ENCODE results near the gene SCARF2.
"Not testable (repeated sequence)": the region's sequence is repeated elsewhere in the genome, so short reads cannot be mapped to it uniquely, and the experiment has no call there.

Gene SCARF2

GRCh38 chr22:20479612-20480196 is 42.1 kb upstream of the SCARF2 start:
- Mint-ChIP-seq H3K36me3 (ENCODE audit: low read depth) (peaks cover 33% of the 10 kb centered on the region), H3K4me1 (no peaks in the 10 kb centered on the region), H3K27me3 (ENCODE audit: low read depth) (no peaks in the 10 kb centered on the region), H3K9me3 (peaks cover 8% of the 10 kb centered on the region), H3K4me3 (no peak overlapping the region), H3K27ac (no peak overlapping the region)
- no peak for TF ChIP-seq CTCF (IDR thresholded peaks at IDR 0.05; ENCODE audit: unreplicated experiment in 3 of 3)

GRCh38 chr22:20478059-20478458 is 40.4 kb upstream of the SCARF2 start:
- not testable (repeated sequence) for H3K27ac Mint-ChIP-seq; H3K9me3 Mint-ChIP-seq; H3K4me3 Mint-ChIP-seq; H3K27me3 Mint-ChIP-seq (ENCODE audit: low read depth); H3K4me1 Mint-ChIP-seq
- peaks cover 25% of the 10 kb centered on the region for H3K36me3 Mint-ChIP-seq (ENCODE audit: low read depth)

DNA sequence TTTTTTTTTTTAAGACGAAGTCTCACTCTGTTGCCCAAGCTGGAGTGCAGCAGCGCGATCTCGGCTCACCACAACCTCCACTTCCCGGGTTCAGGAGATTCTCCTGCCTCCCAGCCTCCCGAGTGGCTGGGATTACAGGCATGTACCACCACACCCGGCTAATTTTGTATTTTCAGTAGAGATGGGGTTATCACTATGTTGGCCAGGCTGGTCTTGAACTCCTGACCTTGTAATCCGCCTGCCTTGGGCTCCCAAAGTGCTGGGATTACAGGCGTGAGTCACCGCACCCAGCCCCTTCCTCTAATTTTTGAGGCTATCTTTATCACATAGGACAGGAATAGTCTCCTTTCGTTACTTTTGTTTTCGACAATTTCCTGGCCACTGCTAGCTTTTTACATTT is 37.9 kb upstream of the SCARF2 start:
- not testable (repeated sequence) for H3K4me3 Mint-ChIP-seq; H3K27me3 Mint-ChIP-seq (ENCODE audit: low read depth); H3K4me1 Mint-ChIP-seq; H3K9me3 Mint-ChIP-seq; H3K27ac Mint-ChIP-seq
- peaks cover 34% of the 10 kb centered on the region for H3K36me3 Mint-ChIP-seq (ENCODE audit: low read depth)

GRCh38 chr22:20475115-20475436 is 37.5 kb upstream of the SCARF2 start:
- Mint-ChIP-seq H3K9me3 (peaks cover 7% of the 10 kb centered on the region), H3K27me3 (ENCODE audit: low read depth) (no peaks in the 10 kb centered on the region), H3K27ac (no peak overlapping the region), H3K36me3 (ENCODE audit: low read depth) (peaks cover 32% of the 10 kb centered on the region), H3K4me3 (no peak overlapping the region), H3K4me1 (no peaks in the 10 kb centered on the region)
- TF ChIP-seq CTCF (IDR thresholded peaks at IDR 0.05; ENCODE audit: unreplicated experiment in 3 of 3): no peak

GRCh38 chr22:20472629-20473442 is 35.2 kb upstream of the SCARF2 start:
- peak overlapping the region in 1 of 3 experiments; percentile 74 for H3K27ac Mint-ChIP-seq
- H3K36me3 Mint-ChIP-seq (ENCODE audit: low read depth): peaks cover 32% of the 10 kb centered on the region
- no peak overlapping the region for H3K4me3 Mint-ChIP-seq
- TF ChIP-seq CTCF (IDR thresholded peaks at IDR 0.05; ENCODE audit: unreplicated experiment in 3 of 3): no peak
- no peaks in the 10 kb centered on the region for H3K9me3 Mint-ChIP-seq
- peaks cover 15% of the 10 kb centered on the region for H3K4me1 Mint-ChIP-seq
- no peaks in the 10 kb centered on the region for H3K27me3 Mint-ChIP-seq (ENCODE audit: low read depth)

DNA sequence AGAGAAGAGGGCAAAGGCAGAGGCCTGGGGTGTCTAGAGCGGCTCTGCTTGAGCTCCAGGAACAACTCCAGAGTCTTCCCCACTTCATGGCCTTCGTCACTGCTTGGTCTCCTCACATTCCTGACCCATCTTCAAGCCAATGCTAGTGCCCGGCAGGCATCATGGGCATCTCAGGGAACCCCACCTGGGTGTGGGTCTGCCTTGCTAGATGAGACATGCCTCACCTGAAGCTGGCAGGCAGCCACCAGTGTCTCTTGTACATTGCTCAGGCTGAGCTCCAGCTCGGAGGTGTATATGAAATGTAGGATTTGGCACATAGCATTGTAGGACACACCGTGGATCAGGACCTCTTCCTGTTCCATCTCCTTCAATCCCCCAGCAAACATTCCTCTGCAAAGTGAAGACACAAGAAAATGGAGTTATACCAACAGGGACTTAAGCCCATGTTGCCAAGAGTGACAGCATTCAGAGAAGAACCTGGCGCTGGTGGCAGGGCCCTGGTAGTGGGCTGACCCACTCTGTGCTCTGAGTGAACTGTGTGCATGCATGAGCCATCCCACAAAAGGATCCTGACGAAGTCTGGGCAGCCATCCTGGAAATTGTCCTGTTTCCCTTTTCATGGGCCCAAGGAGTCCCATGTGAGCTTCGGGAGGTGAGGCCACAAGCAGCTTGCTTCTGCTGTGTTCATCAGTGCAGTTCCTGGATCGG is 33.7 kb upstream of the SCARF2 start:
- peaks cover 24% of the 10 kb centered on the region for H3K4me1 Mint-ChIP-seq
- H3K27ac Mint-ChIP-seq: no peak overlapping the region
- no peak for TF ChIP-seq CTCF (IDR thresholded peaks at IDR 0.05; ENCODE audit: unreplicated experiment in 3 of 3)
- no peak overlapping the region for H3K4me3 Mint-ChIP-seq
- H3K27me3 Mint-ChIP-seq (ENCODE audit: low read depth): no peaks in the 10 kb centered on the region
- peaks cover 26% of the 10 kb centered on the region for H3K36me3 Mint-ChIP-seq (ENCODE audit: low read depth)
- H3K9me3 Mint-ChIP-seq: no peaks in the 10 kb centered on the region

DNA sequence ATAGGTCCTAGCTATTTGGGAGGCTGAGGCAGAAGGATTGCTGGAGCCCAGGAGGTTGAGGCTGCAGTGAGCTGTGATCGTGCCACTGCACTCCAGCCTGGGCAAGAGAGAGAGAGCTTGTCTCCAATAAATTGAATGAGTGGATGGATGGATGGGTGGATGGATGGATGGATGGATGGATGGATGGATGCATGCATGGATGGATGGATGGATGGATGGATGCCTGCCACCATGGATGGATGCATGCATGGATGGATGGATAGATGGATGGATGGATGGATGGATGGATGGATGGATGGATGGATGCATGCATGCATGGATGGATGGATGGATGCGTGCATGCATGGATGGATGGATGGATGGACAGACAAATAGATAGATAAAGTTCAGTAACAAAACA is 32.9 kb upstream of the SCARF2 start:
- not testable (repeated sequence) for H3K27ac Mint-ChIP-seq; H3K27me3 Mint-ChIP-seq (ENCODE audit: low read depth); H3K9me3 Mint-ChIP-seq; H3K4me3 Mint-ChIP-seq
- Mint-ChIP-seq H3K4me1 (peaks cover 24% of the 10 kb centered on the region), H3K36me3 (ENCODE audit: low read depth) (peaks cover 27% of the 10 kb centered on the region)
